A673 (cell line): ENCODE data around the gene OLFM1.

Experiments
- CTCF ChIP-seq: fragments of 300-800, 200-600 bp; sonication (generic); conservative IDR thresholded peaks from 2 replicates; pipeline ENCODE4 v1.5.1; 2017; ENCODE audit warnings: low read depth, mild to moderate bottlenecking, antibody characterized with exemption, low read length, moderate library complexity, mixed read lengths
- EZH2 ChIP-seq: fragments of 200-600 bp; sonication (generic); IDR thresholded peaks from 2 replicates; pipeline ENCODE4 v1.6.1; 2017; ENCODE audit warnings: borderline replicate concordance, low read depth, mild to moderate bottlenecking, mixed read lengths, antibody characterized with exemption, low read length; ENCODE audit not compliant: poor library complexity, severe bottlenecking

- TF ChIP-seq CTCF (no peak), EZH2 (no peak)
Observed at GRCh38 chr9:135096408-135096895, 9.0 kb downstream of the OLFM1 start.
